ENCODE measurements around the gene UBE3B.

The UBE3B gene

DNA sequence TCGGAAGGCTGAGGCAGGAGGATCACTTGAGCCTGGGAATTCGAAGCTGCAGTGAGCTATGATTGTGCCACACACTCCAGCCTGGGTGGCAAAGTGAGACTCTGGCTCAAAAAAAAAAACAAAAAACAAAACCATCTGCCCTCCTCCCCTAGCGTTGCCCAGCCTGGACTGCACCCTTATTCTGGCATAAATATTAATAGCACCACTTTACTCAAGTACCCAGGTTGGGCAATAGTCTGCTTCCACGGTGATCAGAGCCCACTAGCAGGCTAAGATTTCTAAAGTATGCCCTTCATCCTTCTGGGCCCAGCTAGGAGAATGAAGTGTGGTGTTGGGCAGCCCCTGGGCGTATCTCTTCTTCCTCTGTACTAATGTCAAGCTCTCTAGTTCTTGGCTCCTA is 33.6 kb upstream of the UBE3B start:
- TF ChIP-seq ISL1 (CRISPR knock-in tag; IDR thresholded peaks at IDR 0.05): no peak
- no peak for TF ChIP-seq OSR1 (CRISPR knock-in tag; IDR thresholded peaks at IDR 0.05)
- TF ChIP-seq GLIS3 (CRISPR knock-in tag; IDR thresholded peaks at IDR 0.05): no peak
- no peak for TF ChIP-seq SNAI2 (CRISPR knock-in tag; IDR thresholded peaks at IDR 0.05)
- no peak for TF ChIP-seq ESRRG (CRISPR knock-in tag; IDR thresholded peaks at IDR 0.05)
- no peak for TF ChIP-seq TOX (CRISPR knock-in tag; IDR thresholded peaks at IDR 0.05; ENCODE audit: borderline replicate concordance)
- TF ChIP-seq ZNF565 (CRISPR knock-in tag; conservative IDR thresholded peaks at IDR 0.05; ENCODE audit: low read depth): no peak
- TF ChIP-seq ZNF8 (CRISPR knock-in tag; IDR thresholded peaks at IDR 0.05): no peak
- no peak for TF ChIP-seq BACH2 (CRISPR knock-in tag; IDR thresholded peaks at IDR 0.05; ENCODE audit: borderline replicate concordance)
- TF ChIP-seq, protein P1, sequence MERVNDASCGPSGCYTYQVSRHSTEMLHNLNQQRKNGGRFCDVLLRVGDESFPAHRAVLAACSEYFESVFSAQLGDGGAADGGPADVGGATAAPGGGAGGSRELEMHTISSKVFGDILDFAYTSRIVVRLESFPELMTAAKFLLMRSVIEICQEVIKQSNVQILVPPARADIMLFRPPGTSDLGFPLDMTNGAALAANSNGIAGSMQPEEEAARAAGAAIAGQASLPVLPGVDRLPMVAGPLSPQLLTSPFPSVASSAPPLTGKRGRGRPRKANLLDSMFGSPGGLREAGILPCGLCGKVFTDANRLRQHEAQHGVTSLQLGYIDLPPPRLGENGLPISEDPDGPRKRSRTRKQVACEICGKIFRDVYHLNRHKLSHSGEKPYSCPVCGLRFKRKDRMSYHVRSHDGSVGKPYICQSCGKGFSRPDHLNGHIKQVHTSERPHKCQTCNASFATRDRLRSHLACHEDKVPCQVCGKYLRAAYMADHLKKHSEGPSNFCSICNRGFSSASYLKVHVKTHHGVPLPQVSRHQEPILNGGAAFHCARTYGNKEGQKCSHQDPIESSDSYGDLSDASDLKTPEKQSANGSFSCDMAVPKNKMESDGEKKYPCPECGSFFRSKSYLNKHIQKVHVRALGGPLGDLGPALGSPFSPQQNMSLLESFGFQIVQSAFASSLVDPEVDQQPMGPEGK (CRISPR knock-in tag; IDR thresholded peaks at IDR 0.05; ENCODE audit: borderline replicate concordance): no peak
- TF ChIP-seq, protein P2, sequence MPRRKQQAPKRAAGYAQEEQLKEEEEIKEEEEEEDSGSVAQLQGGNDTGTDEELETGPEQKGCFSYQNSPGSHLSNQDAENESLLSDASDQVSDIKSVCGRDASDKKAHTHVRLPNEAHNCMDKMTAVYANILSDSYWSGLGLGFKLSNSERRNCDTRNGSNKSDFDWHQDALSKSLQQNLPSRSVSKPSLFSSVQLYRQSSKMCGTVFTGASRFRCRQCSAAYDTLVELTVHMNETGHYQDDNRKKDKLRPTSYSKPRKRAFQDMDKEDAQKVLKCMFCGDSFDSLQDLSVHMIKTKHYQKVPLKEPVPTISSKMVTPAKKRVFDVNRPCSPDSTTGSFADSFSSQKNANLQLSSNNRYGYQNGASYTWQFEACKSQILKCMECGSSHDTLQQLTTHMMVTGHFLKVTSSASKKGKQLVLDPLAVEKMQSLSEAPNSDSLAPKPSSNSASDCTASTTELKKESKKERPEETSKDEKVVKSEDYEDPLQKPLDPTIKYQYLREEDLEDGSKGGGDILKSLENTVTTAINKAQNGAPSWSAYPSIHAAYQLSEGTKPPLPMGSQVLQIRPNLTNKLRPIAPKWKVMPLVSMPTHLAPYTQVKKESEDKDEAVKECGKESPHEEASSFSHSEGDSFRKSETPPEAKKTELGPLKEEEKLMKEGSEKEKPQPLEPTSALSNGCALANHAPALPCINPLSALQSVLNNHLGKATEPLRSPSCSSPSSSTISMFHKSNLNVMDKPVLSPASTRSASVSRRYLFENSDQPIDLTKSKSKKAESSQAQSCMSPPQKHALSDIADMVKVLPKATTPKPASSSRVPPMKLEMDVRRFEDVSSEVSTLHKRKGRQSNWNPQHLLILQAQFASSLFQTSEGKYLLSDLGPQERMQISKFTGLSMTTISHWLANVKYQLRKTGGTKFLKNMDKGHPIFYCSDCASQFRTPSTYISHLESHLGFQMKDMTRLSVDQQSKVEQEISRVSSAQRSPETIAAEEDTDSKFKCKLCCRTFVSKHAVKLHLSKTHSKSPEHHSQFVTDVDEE (CRISPR knock-in tag; IDR thresholded peaks at IDR 0.05): no peak
- TF ChIP-seq TCF4 (CRISPR knock-in tag; IDR thresholded peaks at IDR 0.05; ENCODE audit: borderline replicate concordance): no peak
- TF ChIP-seq ZFP30 (CRISPR knock-in tag; IDR thresholded peaks at IDR 0.05): no peak
- TF ChIP-seq, protein P3, sequence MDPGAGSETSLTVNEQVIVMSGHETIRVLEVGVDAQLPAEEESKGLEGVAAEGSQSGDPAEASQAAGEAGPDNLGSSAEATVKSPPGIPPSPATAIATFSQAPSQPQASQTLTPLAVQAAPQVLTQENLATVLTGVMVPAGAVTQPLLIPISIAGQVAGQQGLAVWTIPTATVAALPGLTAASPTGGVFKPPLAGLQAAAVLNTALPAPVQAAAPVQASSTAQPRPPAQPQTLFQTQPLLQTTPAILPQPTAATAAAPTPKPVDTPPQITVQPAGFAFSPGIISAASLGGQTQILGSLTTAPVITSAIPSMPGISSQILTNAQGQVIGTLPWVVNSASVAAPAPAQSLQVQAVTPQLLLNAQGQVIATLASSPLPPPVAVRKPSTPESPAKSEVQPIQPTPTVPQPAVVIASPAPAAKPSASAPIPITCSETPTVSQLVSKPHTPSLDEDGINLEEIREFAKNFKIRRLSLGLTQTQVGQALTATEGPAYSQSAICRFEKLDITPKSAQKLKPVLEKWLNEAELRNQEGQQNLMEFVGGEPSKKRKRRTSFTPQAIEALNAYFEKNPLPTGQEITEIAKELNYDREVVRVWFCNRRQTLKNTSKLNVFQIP (CRISPR knock-in tag; IDR thresholded peaks at IDR 0.05; ENCODE audit: borderline replicate concordance, low read depth): no peak
- no peak for TF ChIP-seq RARB (CRISPR knock-in tag; IDR thresholded peaks at IDR 0.05)
- TF ChIP-seq CSDC2 (CRISPR knock-in tag; IDR thresholded peaks at IDR 0.05): no peak
- no peak for TF ChIP-seq ZC3H10 (CRISPR knock-in tag; IDR thresholded peaks at IDR 0.05)
- no peak for TF ChIP-seq ZFP3 (CRISPR knock-in tag; IDR thresholded peaks at IDR 0.05)
- TF ChIP-seq, protein P4, sequence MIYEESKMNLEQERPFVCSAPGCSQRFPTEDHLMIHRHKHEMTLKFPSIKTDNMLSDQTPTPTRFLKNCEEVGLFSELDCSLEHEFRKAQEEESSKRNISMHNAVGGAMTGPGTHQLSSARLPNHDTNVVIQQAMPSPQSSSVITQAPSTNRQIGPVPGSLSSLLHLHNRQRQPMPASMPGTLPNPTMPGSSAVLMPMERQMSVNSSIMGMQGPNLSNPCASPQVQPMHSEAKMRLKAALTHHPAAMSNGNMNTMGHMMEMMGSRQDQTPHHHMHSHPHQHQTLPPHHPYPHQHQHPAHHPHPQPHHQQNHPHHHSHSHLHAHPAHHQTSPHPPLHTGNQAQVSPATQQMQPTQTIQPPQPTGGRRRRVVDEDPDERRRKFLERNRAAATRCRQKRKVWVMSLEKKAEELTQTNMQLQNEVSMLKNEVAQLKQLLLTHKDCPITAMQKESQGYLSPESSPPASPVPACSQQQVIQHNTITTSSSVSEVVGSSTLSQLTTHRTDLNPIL (CRISPR knock-in tag; IDR thresholded peaks at IDR 0.05; ENCODE audit: low read depth): no peak
- TF ChIP-seq ZNF70 (CRISPR knock-in tag; IDR thresholded peaks at IDR 0.05): no peak
- ATAC-seq: no peak

- ATAC-seq: no peak
- no peak for TF ChIP-seq TCF4 (CRISPR knock-in tag; IDR thresholded peaks at IDR 0.05; ENCODE audit: borderline replicate concordance)
- TF ChIP-seq TOX (CRISPR knock-in tag; IDR thresholded peaks at IDR 0.05; ENCODE audit: borderline replicate concordance): no peak
- TF ChIP-seq ISL1 (CRISPR knock-in tag; IDR thresholded peaks at IDR 0.05): no peak
- TF ChIP-seq, protein P3 (CRISPR knock-in tag; IDR thresholded peaks at IDR 0.05; ENCODE audit: borderline replicate concordance, low read depth): no peak
- TF ChIP-seq ESRRG (CRISPR knock-in tag; IDR thresholded peaks at IDR 0.05): no peak
- no peak for TF ChIP-seq ZFP30 (CRISPR knock-in tag; IDR thresholded peaks at IDR 0.05)
- TF ChIP-seq ZNF565 (CRISPR knock-in tag; conservative IDR thresholded peaks at IDR 0.05; ENCODE audit: low read depth): no peak
- no peak for TF ChIP-seq ZC3H10 (CRISPR knock-in tag; IDR thresholded peaks at IDR 0.05)
- TF ChIP-seq ZNF70 (CRISPR knock-in tag; IDR thresholded peaks at IDR 0.05): no peak
- no peak for TF ChIP-seq CSDC2 (CRISPR knock-in tag; IDR thresholded peaks at IDR 0.05)
- TF ChIP-seq CSRNP3 (CRISPR knock-in tag; IDR thresholded peaks at IDR 0.05): no peak
- TF ChIP-seq ZFP3 (CRISPR knock-in tag; IDR thresholded peaks at IDR 0.05): no peak
- TF ChIP-seq SNAI2 (CRISPR knock-in tag; IDR thresholded peaks at IDR 0.05): no peak
- TF ChIP-seq, protein P4 (CRISPR knock-in tag; IDR thresholded peaks at IDR 0.05; ENCODE audit: low read depth): no peak
- TF ChIP-seq PPARA (CRISPR knock-in tag; IDR thresholded peaks at IDR 0.05; ENCODE audit: borderline replicate concordance): no peak
Measured at GRCh38 chr12:109444259-109444658, 33.2 kb upstream of the UBE3B start.

Data from SK-N-SH treated with all-trans-retinoic acid at 6 μM for 48 hours (cell line).